Uterus (tissue), 2 donors: Measurements from ENCODE around the gene CEACAM3.

Experiments
- CTCF ChIP-seq, 4 experiments: fragments of 200-600 bp in 2 of 4; fragments of 450-650 bp in 2 of 4; sonication (generic) in 2 of 4; IDR thresholded peaks; one replicate each; pipeline ENCODE4 v1.5.1; 2016 to 2019; ENCODE audit warnings: antibody characterized with exemption in 4 of 4, mild to moderate bottlenecking in 2 of 4, moderate library complexity in 1 of 4
- POLR2A ChIP-seq, 2 donors: fragments of 450-650 bp; IDR thresholded peaks; one replicate each; pipeline ENCODE4 v1.6.1; 2016; ENCODE audit warnings: antibody characterized with exemption in 2 of 2, mild to moderate bottlenecking in 1 of 2, moderate library complexity in 1 of 2

GRCh38 chr19:41769608-41770007, 26.8 kb upstream of the CEACAM3 start:
- TF ChIP-seq CTCF (IDR thresholded peaks at IDR 0.05) (no peak), POLR2A (IDR thresholded peaks at IDR 0.05) (no peak)
